ENCODE results near the gene MRAP2. TPM values are rescaled to one million over a fixed set of nuclear protein-coding genes. Genes with fewer than 3 reads are reported as not detected.

Gene MRAP2
- 0.86 and 1.1 TPM in 2 replicates for total RNA-seq (2014; rRNA removed; shearing (Covaris generic))

GRCh38 chr6:84033523-84034451 is at the start of gene MRAP2:
MRAP2 (plus strand) TSS chr6:84033772; CDS start chr6:84055319, 21,547 bp downstream.
- no peak for DNase-seq (ENCODE audit: low spot score)

- DNase-seq (ENCODE audit: low spot score) = no peak
Observed at GRCh38 chr6:83984411-83984810, 49.2 kb upstream of the MRAP2 start.

- DNase-seq (ENCODE audit: low spot score) = no peak
Observed at GRCh38 chr6:83985308-83985713, 48.3 kb upstream of the MRAP2 start.

- DNase-seq (ENCODE audit: low spot score) = no peak
Observed at GRCh38 chr6:83985715-83986114, 47.9 kb upstream of the MRAP2 start.

- DNase-seq (ENCODE audit: low spot score) = no peak
Observed at GRCh38 chr6:83998021-83998584, 35.5 kb upstream of the MRAP2 start.

- DNase-seq (ENCODE audit: low spot score) = no peak
Observed at GRCh38 chr6:84001119-84001518, 32.5 kb upstream of the MRAP2 start.

GRCh38 chr6:84002226-84002625 is 31.3 kb upstream of the MRAP2 start:
- DNase-seq (ENCODE audit: low spot score) = no peak

- DNase-seq (ENCODE audit: low spot score) = no peak
Observed at GRCh38 chr6:84003131-84003530, 30.4 kb upstream of the MRAP2 start.

- no peak for DNase-seq (ENCODE audit: low spot score)
Observed at GRCh38 chr6:84003654-84004053, 29.9 kb upstream of the MRAP2 start.

- no peak for DNase-seq (ENCODE audit: low spot score)
Observed at GRCh38 chr6:84007871-84008270, 25.7 kb upstream of the MRAP2 start.

GRCh38 chr6:84013354-84013753 is 20.2 kb upstream of the MRAP2 start:
- DNase-seq (ENCODE audit: low spot score) = no peak

GRCh38 chr6:84013931-84014330 is 19.6 kb upstream of the MRAP2 start:
- no peak for DNase-seq (ENCODE audit: low spot score)

- DNase-seq (ENCODE audit: low spot score) = no peak
Observed at GRCh38 chr6:84016029-84016428, 17.5 kb upstream of the MRAP2 start.

GRCh38 chr6:84017709-84018452 is 15.7 kb upstream of the MRAP2 start:
- DNase-seq (ENCODE audit: low spot score) = no peak

GRCh38 chr6:84018453-84019061 is 15.0 kb upstream of the MRAP2 start:
- DNase-seq (ENCODE audit: low spot score) = no peak

- no peak for DNase-seq (ENCODE audit: low spot score)
Observed at GRCh38 chr6:84019141-84019841, 14.3 kb upstream of the MRAP2 start.

GRCh38 chr6:84019842-84020211 is 13.7 kb upstream of the MRAP2 start:
- no peak for DNase-seq (ENCODE audit: low spot score)

GRCh38 chr6:84021625-84022024 is 11.9 kb upstream of the MRAP2 start:
- no peak for DNase-seq (ENCODE audit: low spot score)

- DNase-seq (ENCODE audit: low spot score) = no peak
Observed at GRCh38 chr6:84026721-84027164, 6.8 kb upstream of the MRAP2 start.

- DNase-seq (ENCODE audit: low spot score) = peak; percentile 71
Observed at GRCh38 chr6:84027340-84028181, 6.0 kb upstream of the MRAP2 start.
